C1 segment of cervical spinal cord (tissue), 14 donors: ENCODE results near the gene SPRED3.
"Not testable (repeated sequence)": the region's sequence is repeated elsewhere in the genome, so short reads cannot be mapped to it uniquely, and the experiment has no call there.

ENCODE experiments used
- DNase-seq, 14 donors: peaks; one replicate each; lab custom pipeline; 2025; lab: John Stamatoyannopoulos, UW

Gene SPRED3

DNA sequence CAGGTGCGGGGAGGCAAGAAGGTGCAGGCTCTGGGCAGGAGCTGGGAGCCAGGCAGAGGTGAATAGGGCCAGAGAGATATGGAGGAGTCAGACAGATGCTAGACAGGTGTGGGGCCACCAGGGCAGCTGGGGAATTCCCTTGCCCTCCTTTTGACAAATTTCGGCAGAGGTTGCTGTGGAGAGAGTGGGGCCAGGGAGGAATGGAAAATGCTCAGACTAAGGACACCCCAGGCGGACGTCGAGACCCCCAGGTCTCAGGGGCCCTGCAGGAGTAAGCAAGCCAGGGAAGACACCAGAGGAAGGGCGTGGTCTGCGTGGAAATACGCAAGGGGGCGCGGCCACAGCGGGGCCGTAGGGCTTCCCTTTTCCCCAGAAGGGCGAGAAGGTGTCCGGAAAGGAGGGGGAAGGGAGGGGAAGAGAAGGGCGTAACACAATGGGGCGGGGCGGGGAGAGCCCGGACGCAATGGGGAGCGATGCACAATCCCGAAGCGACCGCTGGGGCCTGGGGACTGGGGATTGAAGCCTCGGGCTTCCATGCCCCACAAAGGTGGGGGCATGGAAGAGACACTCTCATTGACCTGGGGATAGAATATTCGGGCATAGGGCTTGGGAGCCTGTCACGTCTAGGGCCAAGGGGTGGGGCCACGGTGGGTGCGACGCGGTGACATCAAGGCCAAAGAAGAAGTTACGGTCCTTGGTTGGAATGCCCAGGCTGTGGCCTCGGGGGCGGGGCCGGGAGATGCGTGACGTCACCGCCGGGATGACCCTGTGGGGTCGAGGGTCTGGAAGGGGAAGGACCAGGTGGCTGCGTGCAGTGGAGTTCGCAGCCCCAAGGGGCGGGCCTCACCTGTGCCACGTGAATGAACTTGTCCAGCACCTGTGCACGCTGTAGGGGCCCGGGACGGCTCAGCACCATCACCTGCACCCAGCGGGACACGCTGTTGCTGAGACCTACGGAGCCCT is 29.3 kb downstream of the SPRED3 start:
- DNase-seq = peak in 4 of 14 donors; percentile 2 to 20 (median 2)

DNA sequence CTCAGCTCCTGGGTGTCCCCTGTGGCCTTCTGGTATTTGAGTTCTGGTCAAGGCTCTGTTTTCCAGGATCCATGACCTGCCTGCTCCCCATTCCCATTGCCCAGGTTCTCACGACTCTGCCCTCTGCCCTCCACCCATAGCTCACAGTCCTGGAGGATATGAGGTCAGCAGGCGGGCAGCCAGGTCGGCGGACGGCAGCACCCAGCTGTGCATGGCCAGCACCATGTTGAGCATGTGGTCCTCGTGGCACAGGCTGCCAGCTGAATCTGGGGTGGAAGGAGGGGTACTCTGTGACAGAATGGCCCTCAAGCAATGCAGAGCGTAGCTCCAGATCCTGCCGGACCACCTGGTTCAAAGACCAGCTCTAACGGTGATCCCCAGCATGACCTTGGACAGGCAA is 32.4 kb downstream of the SPRED3 start:
- no peak for DNase-seq

DNA sequence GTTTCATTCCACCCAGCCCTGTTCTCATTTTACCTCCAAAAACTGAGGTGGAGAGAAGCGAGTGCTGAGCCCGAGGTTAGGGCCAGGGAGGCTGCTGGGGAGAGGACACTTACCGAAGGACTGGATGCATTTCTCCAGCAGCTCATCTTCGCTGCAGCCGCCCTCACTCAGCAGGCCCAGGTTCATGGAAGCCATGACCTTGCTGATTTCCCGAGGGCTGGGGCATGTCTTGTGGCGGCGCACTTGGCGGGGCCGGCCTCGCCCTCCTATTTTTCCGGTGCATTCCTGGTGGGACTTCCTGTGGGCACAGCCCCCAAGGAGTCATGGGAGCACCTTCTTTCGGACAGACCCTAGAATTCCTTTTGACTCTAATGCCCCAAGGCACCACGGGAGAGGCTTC is 33.4 kb downstream of the SPRED3 start:
- no peak for DNase-seq

DNA sequence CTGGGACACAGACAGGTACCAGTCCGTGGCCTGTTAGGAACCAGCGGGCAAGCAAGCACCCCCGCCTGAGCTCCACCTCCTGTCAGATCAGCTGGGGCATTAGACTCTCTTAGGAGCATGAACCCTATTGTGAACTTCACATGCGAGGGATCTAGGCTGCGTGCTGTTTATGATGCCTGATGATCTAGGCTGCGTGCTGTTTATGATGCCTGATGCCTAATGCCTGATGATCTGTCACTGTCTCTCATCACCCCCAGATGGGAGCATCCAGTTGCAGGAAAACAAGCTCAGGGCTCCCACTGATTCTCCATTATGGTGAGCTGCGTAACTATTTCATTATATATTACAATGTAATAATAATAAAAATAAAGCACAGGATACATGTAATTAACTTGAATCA is 33.9 kb downstream of the SPRED3 start:
- no peak for DNase-seq

DNA sequence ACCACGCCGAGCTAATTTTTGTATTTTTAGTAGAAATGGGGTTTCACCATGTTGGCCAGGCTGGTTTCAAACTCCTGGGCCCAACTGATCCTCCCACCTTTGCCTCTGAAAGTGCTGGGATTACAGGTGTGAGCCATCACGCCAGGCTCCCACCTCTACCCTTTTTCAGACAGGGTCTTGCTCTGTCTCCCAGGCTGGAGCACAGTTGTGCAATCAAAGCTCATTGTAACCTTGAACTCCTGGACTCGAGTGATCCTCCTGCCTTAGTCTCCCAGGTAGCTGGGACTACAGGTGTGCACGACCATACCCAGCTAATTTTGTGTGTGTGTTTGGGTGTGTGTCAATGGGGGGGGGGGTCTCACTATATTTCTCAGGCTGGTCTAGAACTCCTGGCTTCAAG is 35.8 kb downstream of the SPRED3 start:
- DNase-seq = no peak

DNA sequence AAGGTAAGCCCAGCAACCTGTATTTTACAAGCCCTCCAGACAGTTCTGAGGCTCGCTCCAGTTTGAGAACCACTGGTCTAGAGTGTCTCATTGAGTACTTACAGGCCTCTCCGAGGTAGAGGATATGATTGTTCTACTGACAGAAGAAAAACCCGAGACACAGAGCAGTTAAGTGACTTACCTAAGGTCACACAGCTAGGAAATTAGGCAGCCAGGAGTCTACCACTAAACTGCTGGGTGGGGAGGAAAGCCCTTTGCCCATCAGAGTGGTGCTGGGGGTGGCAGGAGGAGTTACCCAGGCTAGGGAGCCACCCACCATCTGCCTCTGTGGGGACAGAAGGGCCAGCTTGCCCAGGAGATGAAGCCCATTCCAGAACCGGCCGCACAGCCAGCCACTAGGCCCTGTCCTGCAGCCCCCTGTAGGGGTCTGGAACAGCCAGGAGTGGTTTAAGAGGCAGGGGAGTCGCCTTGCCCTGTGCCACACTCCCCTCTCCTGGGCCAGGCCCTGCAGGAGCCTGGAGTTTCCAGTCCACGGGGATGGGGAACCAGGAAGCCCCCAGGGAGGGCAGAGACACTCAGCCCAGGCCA is 36.8 kb downstream of the SPRED3 start:
- DNase-seq = no peak

DNA sequence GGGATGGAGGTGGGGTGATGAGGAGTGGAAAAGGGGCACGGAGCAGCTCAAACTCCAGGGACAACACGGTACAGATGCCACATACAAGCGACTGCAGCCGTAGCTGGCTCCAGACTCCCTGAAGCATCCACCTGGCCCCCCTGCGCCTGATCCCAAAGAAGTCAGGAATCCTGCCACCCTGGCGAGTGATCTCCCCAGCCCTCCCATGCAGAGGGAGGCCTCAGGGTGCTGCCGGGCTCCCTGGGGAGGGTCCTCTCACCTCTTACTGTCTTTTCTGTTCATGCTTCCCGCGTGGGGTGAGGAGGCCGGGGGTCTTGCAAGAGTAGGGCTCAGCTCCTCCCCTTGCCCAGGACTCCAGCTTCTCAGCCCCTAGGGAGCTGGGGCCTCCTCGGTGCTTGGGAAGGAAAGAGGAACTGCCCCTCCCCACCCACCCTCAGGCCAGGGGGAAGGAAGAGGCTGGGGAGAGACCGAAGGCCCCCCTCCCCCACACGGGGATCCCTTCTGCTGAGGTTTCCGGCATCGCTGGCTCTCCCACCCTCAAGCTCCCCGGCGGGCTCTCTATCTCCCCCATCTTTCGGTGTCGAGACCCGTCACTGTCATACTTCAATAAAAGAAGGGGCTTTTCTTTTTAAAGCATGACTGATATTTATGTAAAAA is 37.4 kb downstream of the SPRED3 start, which contains the start of gene RASGRP4:
Gene RASGRP4 (minus strand): TSS at position 410 of the 657 bp plus-strand sequence. CDS start 128 bp downstream, at position 282.
- DNase-seq = peak in 6 of 14 donors; percentile 1 to 44 (median 6)

DNA sequence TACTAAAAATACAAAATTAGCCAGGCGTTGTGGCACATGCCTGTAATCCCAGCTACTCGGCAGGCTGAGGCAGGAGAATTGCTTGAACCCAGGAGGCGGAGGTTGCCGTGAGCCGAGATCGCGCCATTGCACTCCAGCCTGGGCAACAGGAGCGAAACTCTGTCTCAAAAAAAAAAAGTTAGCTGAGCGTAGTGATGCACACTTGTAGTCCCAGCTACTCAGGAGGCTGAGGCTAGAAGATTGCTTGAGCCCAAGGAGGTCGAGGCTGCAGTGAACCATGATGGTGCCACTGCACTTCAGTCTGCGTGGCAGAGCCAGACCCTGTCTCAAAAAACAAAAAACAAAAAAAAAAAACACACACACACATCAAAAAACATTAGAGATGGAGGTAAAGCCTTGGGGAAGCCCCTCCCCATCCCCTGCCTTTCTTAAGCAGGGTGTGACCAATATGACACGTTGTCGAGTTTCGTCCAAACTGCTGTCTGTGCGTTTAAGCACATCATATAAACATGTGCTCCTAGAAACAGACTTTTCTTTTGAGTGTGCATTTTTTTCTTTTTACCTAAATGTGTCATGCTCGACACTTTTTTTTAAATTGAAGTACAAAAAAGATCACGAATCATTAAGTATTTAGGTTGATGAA is 38.7 kb downstream of the SPRED3 start:
- DNase-seq = not testable (repeated sequence)

DNA sequence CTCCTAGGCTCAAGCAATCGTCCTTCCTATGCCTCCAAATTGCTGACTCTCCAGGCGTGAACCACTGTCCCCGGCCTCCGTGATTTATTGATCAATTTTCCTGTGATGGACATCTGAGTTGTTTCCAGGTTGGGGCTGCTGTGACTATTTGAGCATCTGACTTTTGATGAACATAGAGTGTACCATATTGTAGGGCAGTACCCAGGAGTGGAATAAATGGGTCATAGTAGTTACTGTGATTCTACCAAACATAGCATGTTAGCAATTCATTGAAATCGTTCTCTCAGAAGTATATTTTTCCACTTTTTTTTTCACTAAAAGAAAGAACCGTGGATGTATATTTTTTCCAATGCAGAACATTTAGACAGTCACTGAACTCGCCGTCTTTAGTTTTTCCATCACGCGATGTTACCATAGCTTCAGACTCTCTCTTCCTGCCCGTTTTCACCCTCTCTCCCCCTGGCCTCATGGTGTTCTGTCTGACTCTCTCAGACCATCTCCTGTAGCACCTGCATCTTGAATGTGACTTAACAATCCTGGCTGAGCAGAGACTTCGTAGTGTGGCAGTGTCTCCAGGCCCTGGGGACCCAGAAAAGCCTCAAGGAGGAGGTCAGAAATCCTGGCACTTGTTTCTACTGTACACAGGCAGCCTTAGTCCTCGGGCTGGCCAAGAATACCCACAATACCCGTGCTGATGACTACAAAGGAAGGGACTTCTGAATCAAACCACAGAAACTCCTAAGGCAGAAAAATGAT is 40.7 kb downstream of the SPRED3 start:
- DNase-seq = no peak

DNA sequence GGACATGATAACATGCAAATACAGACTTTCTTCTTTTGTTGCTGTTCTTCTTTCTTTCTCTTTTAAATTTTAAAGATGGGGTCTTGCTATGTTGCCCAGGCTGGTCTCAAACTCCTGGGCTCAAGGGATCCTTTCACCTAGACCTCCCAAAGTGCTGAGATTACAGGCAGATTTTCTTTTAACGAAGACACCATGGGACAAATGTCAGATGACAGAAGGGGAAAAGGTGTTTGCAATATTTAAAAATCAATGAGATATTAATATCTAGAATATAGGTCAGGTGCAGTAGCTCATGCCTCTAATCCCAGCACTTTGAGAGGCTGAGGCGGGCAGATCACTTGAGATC is 41.3 kb downstream of the SPRED3 start:
- no peak for DNase-seq

DNA sequence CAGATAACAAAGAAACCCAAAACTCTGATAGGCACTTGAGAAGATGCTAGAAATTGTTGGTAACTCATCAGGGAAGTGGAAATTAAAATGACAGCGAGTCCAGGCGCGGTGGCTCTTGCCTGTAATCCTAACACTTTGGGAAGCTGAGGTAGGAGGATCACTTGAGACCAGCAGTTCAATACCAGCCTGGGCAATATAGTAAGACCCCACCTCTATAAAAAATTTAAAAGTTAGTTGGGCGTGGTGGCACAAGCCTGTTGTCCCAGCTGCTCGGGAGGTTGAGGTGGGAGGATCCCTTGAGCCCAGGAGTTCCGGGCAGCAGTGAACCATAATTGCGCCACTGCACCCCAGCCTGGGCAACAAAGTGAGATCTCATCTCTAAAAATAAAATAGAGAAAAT is 42.4 kb downstream of the SPRED3 start:
- DNase-seq = no peak

DNA sequence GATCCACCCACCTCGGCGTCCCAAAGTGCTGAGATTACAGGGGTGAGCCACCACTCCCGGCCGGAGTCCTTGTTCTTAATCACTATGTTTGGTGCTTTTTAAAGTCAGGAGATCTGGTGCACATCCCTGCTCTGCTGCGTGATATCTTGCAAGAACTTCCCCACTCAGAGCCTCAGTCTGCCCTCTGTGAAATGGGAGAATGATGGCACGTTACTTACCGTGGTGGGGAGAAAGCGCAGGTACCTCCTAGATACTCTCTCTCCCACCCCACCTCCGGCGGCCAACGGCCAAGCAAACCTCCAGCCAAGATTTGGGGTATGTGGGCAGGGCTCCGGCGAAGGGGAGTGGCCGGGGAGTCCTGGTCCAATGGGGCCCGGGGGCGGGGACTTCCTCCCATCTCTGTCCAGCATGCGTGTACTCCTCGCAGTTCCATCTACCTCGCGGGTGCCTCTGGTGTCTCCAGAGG is 44.8 kb downstream of the SPRED3 start, which contains the start of gene RYR1:
Gene RYR1 (plus strand): TSS at position 424 of the 466 bp plus-strand sequence. CDS start 139 bp downstream, outside the sequence.
- peak in 10 of 14 donors; percentile 2 to 69 (median 30) for DNase-seq

DNA sequence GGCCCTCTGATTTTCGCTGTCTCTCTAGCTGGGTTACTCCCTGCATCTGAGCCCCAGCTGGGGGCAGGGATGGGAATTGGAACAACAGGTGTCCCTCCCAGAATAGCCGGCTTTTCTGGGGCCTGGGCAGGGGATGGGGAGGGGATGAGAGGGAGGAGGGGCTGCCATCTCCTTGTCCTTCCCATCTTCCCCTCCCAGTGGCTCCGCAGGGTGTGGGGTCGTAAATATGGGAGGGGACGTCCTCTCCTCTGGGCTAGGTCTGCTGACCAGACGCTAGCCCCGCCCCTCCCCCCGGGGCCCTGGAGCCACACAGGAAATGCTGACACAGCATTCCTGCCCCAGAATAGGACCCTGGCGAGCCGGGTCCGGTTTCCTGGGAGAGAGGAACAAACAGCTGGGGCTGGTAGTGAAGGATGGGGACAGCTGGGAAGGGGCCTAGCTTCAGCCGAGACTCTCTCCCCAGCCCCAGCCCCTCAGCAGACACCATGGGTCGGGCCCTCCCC is 46.1 kb downstream of the SPRED3 start:
- DNase-seq = peak in 9 of 14 donors; percentile 6 to 67 (median 28)

DNA sequence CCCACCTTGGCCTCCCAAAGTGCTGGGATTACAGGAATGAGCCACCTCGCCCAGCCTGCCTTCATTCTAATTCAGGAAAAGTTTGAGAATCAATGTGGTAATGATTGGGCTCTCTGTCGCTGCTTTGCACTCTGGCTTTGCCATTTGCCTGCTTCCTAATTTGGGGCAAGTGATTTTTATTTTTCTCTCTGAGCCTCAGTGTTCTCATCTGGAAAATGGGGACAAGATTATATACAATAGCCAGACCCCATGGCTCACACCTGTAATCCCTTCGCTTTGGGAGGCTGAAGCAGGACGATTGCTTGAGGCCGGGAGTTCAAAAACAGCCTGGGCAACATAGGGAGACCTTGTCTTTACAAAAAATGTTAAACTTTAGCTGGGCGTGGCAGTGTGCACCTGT is 48.8 kb downstream of the SPRED3 start:
- no peak for DNase-seq

DNA sequence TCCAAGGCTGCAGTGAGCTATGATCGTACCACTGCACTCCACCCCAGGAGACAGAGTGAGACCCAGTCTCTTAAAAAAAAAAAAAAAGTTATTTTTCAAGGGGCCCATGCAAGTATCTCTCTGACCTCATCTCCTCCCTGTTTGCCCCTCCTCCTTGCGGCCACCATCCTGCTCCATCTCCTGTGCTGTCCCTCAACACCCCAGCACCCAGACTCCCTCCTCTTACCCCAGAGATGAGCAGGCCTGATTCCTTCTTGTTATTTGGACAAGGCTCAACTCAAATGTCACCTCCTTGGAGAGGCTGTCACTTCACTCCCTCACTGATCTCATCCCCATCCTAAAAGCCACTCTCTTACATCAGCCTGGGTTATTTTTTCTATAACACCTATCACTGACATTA is 49.4 kb downstream of the SPRED3 start:
- DNase-seq = no peak

DNA sequence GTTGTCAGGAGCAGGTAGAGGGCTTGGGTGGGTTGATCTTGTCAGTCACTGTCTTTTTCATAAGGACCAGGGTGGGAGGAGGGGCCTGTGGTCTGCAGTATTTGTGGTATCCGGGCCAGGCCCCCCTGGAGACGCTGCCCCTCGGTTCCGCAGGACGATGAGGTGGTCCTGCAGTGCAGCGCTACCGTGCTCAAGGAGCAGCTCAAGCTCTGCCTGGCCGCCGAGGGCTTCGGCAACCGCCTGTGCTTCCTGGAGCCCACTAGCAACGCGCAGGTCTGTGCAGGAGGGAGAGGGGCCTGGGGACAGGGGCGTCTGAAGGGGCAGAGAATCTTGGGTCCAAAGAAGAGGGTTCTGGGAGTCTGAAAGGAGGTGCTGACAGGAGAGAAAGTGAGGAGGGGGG is 52.1 kb downstream of the SPRED3 start:
- DNase-seq = no peak

DNA sequence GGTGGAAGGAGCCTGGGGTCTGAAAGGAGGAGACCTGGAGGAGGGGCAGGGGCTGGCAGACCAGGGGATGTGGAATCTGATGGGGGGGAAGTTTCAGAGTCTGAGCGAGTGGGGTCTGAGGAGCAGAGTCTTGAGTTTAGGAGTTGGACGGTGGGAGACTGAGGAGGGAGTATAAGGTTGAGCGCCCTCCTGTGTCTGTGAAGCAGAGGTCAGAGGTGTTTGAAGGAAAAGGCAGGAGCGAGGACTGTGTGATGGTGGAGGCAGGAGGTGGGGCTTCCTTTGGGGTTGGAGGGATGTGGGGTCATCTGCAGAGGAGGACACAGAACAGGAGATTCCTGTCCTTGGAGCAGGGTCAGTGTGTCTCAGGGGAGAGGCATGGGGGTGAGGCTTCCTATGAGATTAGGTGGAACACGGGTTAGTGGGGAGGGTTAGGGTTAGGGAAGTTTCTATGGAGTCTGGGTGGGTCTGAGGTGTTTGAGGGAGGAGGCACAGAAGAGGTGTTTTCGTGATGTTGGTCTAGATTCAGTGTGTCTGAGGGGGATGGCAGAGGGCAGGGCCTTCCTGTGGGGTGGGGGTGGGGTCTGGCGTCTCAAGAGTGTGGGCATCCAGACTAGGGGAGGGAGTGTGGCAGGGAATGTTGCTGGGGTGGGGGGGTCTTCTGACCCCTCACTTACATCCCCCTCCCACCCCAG is 53.3 kb downstream of the SPRED3 start:
- no peak for DNase-seq

DNA sequence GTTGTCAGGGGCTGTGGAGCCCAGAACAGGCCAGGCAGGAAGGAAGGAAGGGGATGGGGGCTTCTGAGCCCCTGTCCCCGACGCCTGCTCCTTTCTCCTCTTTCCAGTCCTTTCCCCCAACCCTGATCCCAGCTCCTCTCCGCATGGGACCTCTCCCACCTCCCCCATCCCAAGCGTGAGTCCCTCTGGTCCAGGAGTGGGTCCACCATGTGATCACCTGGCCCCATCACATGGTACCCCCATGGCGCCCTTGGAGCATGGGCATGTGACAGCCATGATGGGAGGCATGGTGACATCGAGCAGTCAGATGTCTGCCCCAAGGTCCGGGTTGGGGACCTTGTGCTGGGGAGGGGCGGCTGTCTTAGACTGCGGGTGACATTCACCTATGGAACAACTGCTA is 54.2 kb downstream of the SPRED3 start:
- no peak for DNase-seq

DNA sequence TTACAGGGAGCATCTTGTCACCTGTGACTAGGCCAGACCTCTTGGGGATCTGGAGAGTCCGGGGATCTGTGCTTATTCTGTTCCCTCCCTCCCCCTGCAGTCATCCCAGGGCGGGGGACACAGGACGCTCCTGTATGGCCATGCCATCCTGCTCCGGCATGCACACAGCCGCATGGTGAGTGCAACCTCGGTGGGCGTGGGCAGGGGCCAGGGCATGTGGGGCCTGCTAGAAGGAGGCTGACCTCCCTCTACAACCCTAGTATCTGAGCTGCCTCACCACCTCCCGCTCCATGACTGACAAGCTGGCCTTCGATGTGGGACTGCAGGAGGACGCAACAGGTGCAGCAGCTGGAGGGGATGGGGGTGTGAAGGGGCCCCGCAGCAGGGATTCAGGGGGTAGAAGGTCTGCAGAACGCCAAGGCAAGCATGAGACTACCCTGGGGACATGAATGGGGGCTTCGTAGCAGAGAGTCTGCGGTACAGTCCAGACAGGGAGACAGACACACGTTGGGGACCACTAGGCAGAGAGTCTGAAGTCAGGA is 55.0 kb downstream of the SPRED3 start:
- DNase-seq = no peak

DNA sequence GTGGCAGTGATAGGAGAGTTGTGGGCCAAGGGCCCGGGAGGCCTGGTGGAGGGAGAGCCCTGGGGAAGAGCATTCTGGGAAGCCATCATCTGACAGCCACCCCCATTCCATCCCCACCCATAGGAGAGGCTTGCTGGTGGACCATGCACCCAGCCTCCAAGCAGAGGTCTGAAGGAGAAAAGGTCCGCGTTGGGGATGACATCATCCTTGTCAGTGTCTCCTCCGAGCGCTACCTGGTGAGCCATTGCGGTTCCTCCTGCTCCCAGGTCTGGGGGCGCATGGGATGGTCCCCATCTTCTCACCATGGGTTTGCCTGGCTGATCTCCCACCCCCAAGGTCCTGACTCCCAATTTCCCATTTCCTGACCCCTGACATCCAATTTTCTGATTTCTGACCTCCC is 55.5 kb downstream of the SPRED3 start:
- no peak for DNase-seq
